ENCODE measurements around the gene SAMD14. TPM values are rescaled to one million over a fixed set of nuclear protein-coding genes. Genes with fewer than 3 reads are reported as not detected.

The SAMD14 gene
- total and polyA plus RNA-seq, 12 donors, result 1.1 to 12.6 (median 3.3) TPM

DNA sequence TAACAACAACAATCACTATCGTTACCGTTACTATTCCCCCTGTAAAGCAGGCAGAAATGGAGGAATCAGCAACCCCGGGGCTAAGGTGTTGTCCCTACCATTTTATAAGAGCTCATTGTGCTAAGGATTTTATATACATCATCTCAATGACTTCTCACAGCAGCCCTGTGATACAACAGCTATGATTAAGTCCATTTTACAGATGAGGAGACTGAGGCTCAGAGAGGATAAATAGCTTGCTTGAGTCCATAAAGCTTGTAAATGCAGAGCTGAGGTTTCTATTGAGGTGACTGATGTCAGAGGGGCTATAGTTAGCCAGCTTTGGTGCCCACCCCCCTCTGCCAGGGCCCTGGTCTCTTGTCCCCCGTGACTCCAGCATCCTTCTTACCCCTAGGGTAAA is 51.5 kb downstream of the SAMD14 start:
- no peak overlapping the region for H3K4me3 ChIP-seq
- no peaks in the 10 kb centered on the region for H3K27me3 ChIP-seq
- no peak for DNase-seq
- H3K27ac ChIP-seq, result no peak overlapping the region
- peaks cover 0 to 77% of the 10 kb centered on the region in 2 donors for H3K36me3 ChIP-seq (replicated peaks in 1 of 2)
- WGBS, 4 donors, result 94 to 96% (median 95%) methylated on average over 4 of the region's 4 CpGs
- no peaks in the 10 kb centered on the region for H3K4me1 ChIP-seq (replicated peaks in 1 of 2)
- TF ChIP-seq, protein P1, sequence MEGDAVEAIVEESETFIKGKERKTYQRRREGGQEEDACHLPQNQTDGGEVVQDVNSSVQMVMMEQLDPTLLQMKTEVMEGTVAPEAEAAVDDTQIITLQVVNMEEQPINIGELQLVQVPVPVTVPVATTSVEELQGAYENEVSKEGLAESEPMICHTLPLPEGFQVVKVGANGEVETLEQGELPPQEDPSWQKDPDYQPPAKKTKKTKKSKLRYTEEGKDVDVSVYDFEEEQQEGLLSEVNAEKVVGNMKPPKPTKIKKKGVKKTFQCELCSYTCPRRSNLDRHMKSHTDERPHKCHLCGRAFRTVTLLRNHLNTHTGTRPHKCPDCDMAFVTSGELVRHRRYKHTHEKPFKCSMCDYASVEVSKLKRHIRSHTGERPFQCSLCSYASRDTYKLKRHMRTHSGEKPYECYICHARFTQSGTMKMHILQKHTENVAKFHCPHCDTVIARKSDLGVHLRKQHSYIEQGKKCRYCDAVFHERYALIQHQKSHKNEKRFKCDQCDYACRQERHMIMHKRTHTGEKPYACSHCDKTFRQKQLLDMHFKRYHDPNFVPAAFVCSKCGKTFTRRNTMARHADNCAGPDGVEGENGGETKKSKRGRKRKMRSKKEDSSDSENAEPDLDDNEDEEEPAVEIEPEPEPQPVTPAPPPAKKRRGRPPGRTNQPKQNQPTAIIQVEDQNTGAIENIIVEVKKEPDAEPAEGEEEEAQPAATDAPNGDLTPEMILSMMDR (IDR thresholded peaks at IDR 0.05), result no peak
- no peak for TF ChIP-seq POLR2A (IDR thresholded peaks at IDR 0.05)
- no peaks in the 10 kb centered on the region for H3K9me3 ChIP-seq (replicated peaks in 1 of 3)
- intact Hi-C loops (cut with DNase I), result no loop called here

DNA sequence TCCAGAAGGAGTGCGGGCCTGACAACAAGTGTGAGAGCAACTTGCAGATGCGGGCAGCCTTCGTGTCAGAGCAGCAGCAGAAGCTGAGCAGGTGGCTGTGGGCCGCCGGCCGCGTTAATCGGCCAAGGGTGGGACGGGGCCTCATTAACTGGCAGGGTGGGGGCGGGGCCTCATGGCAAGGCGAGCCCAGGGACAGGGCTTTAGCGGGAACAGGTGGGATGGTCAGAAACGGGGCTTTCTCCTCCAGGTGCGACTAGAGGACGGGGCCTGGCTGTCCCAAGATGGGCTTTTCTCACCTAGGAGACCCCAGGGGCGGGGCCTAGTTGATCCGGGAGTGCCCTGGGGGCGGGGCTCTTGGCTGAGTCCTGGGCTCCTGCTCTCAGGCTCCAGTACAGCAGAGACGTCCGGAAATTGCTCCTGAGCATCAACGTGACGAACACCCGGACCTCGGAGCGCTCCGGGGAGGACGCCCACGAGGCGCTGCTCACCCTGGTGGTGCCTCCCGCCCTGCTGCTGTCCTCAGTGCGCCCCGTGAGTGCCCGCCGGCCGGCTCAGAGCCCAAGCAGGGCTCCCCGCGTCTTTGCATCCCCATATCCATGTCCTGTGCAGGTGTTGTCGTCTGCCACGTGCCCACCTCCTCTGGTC is 53.2 kb downstream of the SAMD14 start:
- no peak overlapping the region for H3K4me3 ChIP-seq
- H3K36me3 ChIP-seq (replicated peaks in 1 of 2), result peaks cover 0 to 81% of the 10 kb centered on the region in 2 donors
- DNase-seq, result no peak
- peaks cover 0 to 8% of the 10 kb centered on the region in 2 donors for H3K4me1 ChIP-seq (replicated peaks in 1 of 2)
- WGBS, 4 donors, result 73 to 78% (median 74%) methylated on average over 27 to 39 of the region's 39 CpGs
- no peaks in the 10 kb centered on the region for H3K9me3 ChIP-seq (replicated peaks in 1 of 3)
- intact Hi-C loops (cut with DNase I), result no loop called here
- no peaks in the 10 kb centered on the region for H3K27me3 ChIP-seq
- TF ChIP-seq POLR2A (IDR thresholded peaks at IDR 0.05), result no peak
- TF ChIP-seq, protein P1 (IDR thresholded peaks at IDR 0.05), result peak in 1 of 6 experiments; percentile 4
- no peak overlapping the region for H3K27ac ChIP-seq

DNA sequence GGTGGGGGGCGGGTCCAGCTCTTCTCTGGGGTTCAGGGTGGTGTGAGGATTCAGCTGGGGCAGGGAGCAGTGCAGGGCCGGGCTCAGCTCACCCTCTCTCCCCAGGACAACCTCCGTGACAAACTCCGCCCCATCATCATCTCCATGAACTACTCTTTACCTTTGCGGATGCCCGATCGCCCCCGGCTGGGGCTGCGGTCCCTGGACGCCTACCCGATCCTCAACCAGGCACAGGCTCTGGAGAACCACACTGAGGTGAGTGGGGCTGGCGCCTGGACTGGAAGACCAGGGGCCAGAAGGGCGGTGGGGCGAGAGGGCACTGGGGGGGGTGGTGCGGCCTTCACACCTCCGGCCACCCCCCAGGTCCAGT is 53.8 kb downstream of the SAMD14 start:
- Histone ChIP-seq H3K36me3 (replicated peaks in 1 of 2) (peaks cover 0 to 81% of the 10 kb centered on the region in 2 donors), H3K4me1 (replicated peaks in 1 of 2) (peaks cover 0 to 8% of the 10 kb centered on the region in 2 donors), H3K4me3 (no peak overlapping the region), H3K9me3 (replicated peaks in 1 of 3) (no peaks in the 10 kb centered on the region), H3K27me3 (no peaks in the 10 kb centered on the region), H3K27ac (no peak overlapping the region)
- intact Hi-C loops (cut with DNase I), result no loop called here
- TF ChIP-seq, protein P1 (IDR thresholded peaks at IDR 0.05), result no peak
- no peak for TF ChIP-seq POLR2A (IDR thresholded peaks at IDR 0.05)
- DNase-seq, result no peak
- 91 to 96% (median 92%) methylated on average over 13 to 16 of the region's 16 CpGs for WGBS, 4 donors

DNA sequence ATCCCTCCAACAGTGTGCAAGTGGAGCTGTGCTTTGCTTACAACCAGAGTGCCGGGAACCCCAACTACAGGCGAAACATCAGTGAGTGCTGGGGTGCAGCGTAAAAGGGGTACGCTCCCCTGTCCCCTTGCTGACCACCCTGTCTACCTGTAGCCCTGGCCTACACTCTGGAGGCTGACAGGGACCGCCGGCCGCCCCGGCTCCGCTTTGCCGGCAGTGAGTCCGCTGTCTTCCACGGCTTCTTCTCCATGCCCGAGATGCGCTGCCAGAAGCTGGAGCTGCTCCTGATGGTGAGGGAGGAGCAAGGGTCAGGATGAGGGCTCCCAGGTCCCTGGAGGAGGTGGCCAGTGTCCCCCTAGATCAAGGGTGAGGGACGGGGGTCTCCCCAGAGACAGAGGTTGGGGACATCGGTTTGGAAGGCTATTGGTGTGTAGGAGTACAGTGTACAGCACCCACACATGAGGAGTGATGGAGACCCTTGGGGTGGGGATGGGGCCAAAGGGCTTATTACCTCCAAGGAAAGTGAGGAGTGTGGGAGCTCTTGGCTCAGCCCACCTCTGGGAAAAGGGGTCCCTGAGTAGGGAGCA is 54.4 kb downstream of the SAMD14 start:
- TF ChIP-seq POLR2A (IDR thresholded peaks at IDR 0.05), result no peak
- TF ChIP-seq, protein P1 (IDR thresholded peaks at IDR 0.05), result no peak
- intact Hi-C loops (cut with DNase I), result no loop called here

More for the DNA sequence above, 54.4 kb downstream of the SAMD14 start:
- 93 to 94% (median 94%) methylated on average over 12 to 16 of the region's 16 CpGs; no CpG with 5 or more reads in 1 of the 4 donors for WGBS, 4 donors
- Histone ChIP-seq H3K27ac (no peak overlapping the region), H3K27me3 (no peaks in the 10 kb centered on the region), H3K4me1 (replicated peaks in 1 of 2) (peaks cover 0 to 8% of the 10 kb centered on the region in 2 donors), H3K9me3 (replicated peaks in 1 of 3) (no peaks in the 10 kb centered on the region), H3K36me3 (replicated peaks in 1 of 2) (peaks cover 0 to 86% of the 10 kb centered on the region in 2 donors), H3K4me3 (no peak overlapping the region)
- DNase-seq, result no peak
